IMR-90 (cell line): Measurements from ENCODE around the gene ANKRD16. TPM values are rescaled to one million over a fixed set of nuclear protein-coding genes. Genes with fewer than 3 reads are reported as not detected.

Source experiments
- ATAC-seq: fragments of 200-7000 bp; cut with Tn5 transposase; 2 replicates; pipeline ENCODE4 v1.9.1; 2020; ENCODE audit warnings: low read depth, mild to moderate bottlenecking, moderate library complexity
- BruUV-seq: library from RNA; stranded (reverse); fragments of 400-500 nt; replicated peaks from 2 replicates; lab custom pipeline; 2021; lab: Mats Ljungman, UMichigan
- CTCF ChIA-PET: fragments of 300-600 bp; formaldehyde crosslinking; extraction: SDS; loops from one replicate; lab custom pipeline; 2021; ENCODE audit warnings: antibody characterized with exemption; lab: Yijun Ruan, JAX
- POLR2A ChIA-PET: fragments of 300-600 bp; sonication (Branson Sonifier 250); formaldehyde crosslinking; loops from one replicate; lab custom pipeline; 2022; ENCODE audit warnings: antibody characterized with exemption; ENCODE audit not compliant: unreplicated experiment; lab: Charles Lee
- DNase-seq: peaks from one replicate; pipeline ENCODE4 v3.0.0; 2013
- H2AFZ ChIP-seq: replicated peaks from 2 replicates; pipeline ENCODE3; 2013; ENCODE audit warnings: low read length, mild to moderate bottlenecking; ENCODE audit not compliant: poor library complexity
- H2AK5ac ChIP-seq: 2 replicates; pipeline ENCODE4 v1.6.1; 2013; ENCODE audit warnings: low read depth, low read length, inconsistent platforms
- H2AK9ac ChIP-seq: replicated peaks from 2 replicates; pipeline ENCODE3; 2013; ENCODE audit warnings: mild to moderate bottlenecking, low read depth, low read length, moderate library complexity; ENCODE audit not compliant: poor library complexity
- H2BK120ac ChIP-seq: 2 replicates; pipeline ENCODE4 v1.6.1; 2013; ENCODE audit warnings: low read depth, low read length, inconsistent platforms
- H2BK15ac ChIP-seq: 3 replicates; pipeline ENCODE4 v1.6.1; 2013; ENCODE audit warnings: low read depth, low read length, inconsistent platforms
- H2BK20ac ChIP-seq: 2 replicates; pipeline ENCODE4 v1.6.1; 2013; ENCODE audit warnings: low read depth, mild to moderate bottlenecking, inconsistent platforms, low read length, moderate library complexity
- H2BK5ac ChIP-seq: 2 replicates; pipeline ENCODE4 v1.6.1; 2013; ENCODE audit warnings: mild to moderate bottlenecking, low read depth, low read length, inconsistent platforms; ENCODE audit not compliant: poor library complexity, severe bottlenecking
- H3K14ac ChIP-seq: replicated peaks from 2 replicates; pipeline ENCODE4 v1.6.1; 2013; ENCODE audit warnings: low read depth, low read length, inconsistent platforms
- H3K18ac ChIP-seq: 2 replicates; pipeline ENCODE4 v1.6.1; 2013; ENCODE audit warnings: low read depth, low read length, control low read depth
- H3K23ac ChIP-seq: 2 replicates; pipeline ENCODE4 v1.6.1; 2013; ENCODE audit warnings: low read depth, low read length, inconsistent platforms
- H3K27ac ChIP-seq: 2 replicates; pipeline ENCODE4 v1.5.1; 2013; ENCODE audit warnings: mild to moderate bottlenecking, control low read depth, low read length; ENCODE audit not compliant: insufficient read depth
- H3K27me3 ChIP-seq: 2 replicates; pipeline ENCODE4 v1.6.1; 2013; ENCODE audit warnings: low read length; ENCODE audit not compliant: control insufficient read depth, insufficient read depth
- H3K36me3 ChIP-seq: 2 replicates; pipeline ENCODE4 v1.6.1; 2013; ENCODE audit warnings: low read length, mixed read lengths; ENCODE audit not compliant: control insufficient read depth, insufficient read depth
- H3K4ac ChIP-seq: 2 replicates; pipeline ENCODE4 v1.6.1; 2013; ENCODE audit warnings: low read depth, low read length, inconsistent platforms
- H3K4me1 ChIP-seq: 2 replicates; pipeline ENCODE4 v1.6.1; 2013; ENCODE audit warnings: low read length, mixed read lengths; ENCODE audit not compliant: control insufficient read depth, insufficient read depth
- H3K4me2 ChIP-seq: 2 replicates; pipeline ENCODE4 v1.6.1; 2013; ENCODE audit warnings: low read depth, mild to moderate bottlenecking, control low read depth, low read length, moderate library complexity
- H3K4me3 ChIP-seq: 2 replicates; pipeline ENCODE4 v1.5.1; 2013; ENCODE audit warnings: low read depth, mild to moderate bottlenecking, control low read depth, low read length, moderate library complexity; ENCODE audit not compliant: insufficient read depth
- H3K56ac ChIP-seq: 2 replicates; pipeline ENCODE4 v1.6.1; 2013; ENCODE audit warnings: low read length, inconsistent platforms; ENCODE audit not compliant: insufficient read depth; ENCODE audit errors: extremely low read depth
- H3K79me1 ChIP-seq, 2 experiments: 2 replicates each; pipeline ENCODE4 v1.6.1; 2013; ENCODE audit warnings: low read length in 2 of 2, inconsistent platforms in 1 of 2, low read depth in 1 of 2
- H3K9ac ChIP-seq: 2 replicates; pipeline ENCODE4 v1.6.1; 2013; ENCODE audit warnings: low read depth, low read length, control low read depth
- H3K9me1 ChIP-seq: 2 replicates; pipeline ENCODE4 v1.6.1; 2013; ENCODE audit warnings: low read length, inconsistent platforms; ENCODE audit not compliant: insufficient read depth
- H3K9me3 ChIP-seq: 2 replicates; pipeline ENCODE4 v1.6.1; 2013; ENCODE audit warnings: low read length; ENCODE audit not compliant: control insufficient read depth, insufficient read depth
- H4K20me1 ChIP-seq: 2 replicates; pipeline ENCODE4 v1.6.1; 2013; ENCODE audit warnings: low read length, inconsistent platforms; ENCODE audit not compliant: insufficient read depth
- H4K5ac ChIP-seq: 2 replicates; pipeline ENCODE4 v1.6.1; 2013; ENCODE audit warnings: mild to moderate bottlenecking, low read depth, low read length, control low read depth
- H4K8ac ChIP-seq, 2 experiments: 2 replicates each; pipeline ENCODE4 v1.6.1; 2013; ENCODE audit warnings: low read depth in 2 of 2, low read length in 2 of 2, control low read depth in 1 of 2, inconsistent platforms in 1 of 2
- H4K91ac ChIP-seq: 2 replicates; pipeline ENCODE4 v1.6.1; 2013; ENCODE audit warnings: low read depth, low read length, inconsistent platforms; ENCODE audit not compliant: insufficient read depth
- CEBPB ChIP-seq: IDR thresholded peaks from 2 replicates; pipeline ENCODE4 v1.6.1; 2012; ENCODE audit warnings: low read depth, low read length, improper control_type of control experiment
- CHD1 ChIP-seq: IDR thresholded peaks from 2 replicates; pipeline ENCODE4 v1.6.1; 2012; ENCODE audit warnings: low read depth, low read length, improper control_type of control experiment
- CTCF ChIP-seq: conservative IDR thresholded peaks from 2 replicates; pipeline ENCODE4 v1.5.1; 2012; ENCODE audit warnings: mild to moderate bottlenecking, low read depth, low read length, improper control_type of control experiment
- FOS ChIP-seq: fragments of 150-350 bp; IDR thresholded peaks from 2 replicates; pipeline ENCODE4 v1.6.1; 2016; ENCODE audit warnings: low read depth, low read length
- MAFK ChIP-seq: IDR thresholded peaks from 2 replicates; pipeline ENCODE4 v1.6.1; 2012; ENCODE audit warnings: low read depth, low read length, improper control_type of control experiment
- MAZ ChIP-seq: IDR thresholded peaks from 2 replicates; pipeline ENCODE4 v1.6.1; 2012; ENCODE audit warnings: low read depth, mild to moderate bottlenecking, low read length, improper control_type of control experiment, moderate library complexity, borderline replicate concordance
- MXI1 ChIP-seq: IDR thresholded peaks from 2 replicates; pipeline ENCODE4 v1.6.1; 2012; ENCODE audit warnings: low read depth, mild to moderate bottlenecking, low read length, moderate library complexity, borderline replicate concordance
- NFE2L2 ChIP-seq: fragments of 150-350 bp; IDR thresholded peaks from 2 replicates; pipeline ENCODE4 v1.6.1; 2016; ENCODE audit warnings: low read depth, mild to moderate bottlenecking, low read length
- POLR2A ChIP-seq: IDR thresholded peaks from 2 replicates; pipeline ENCODE4 v1.6.1; 2012; ENCODE audit warnings: mild to moderate bottlenecking, low read depth, low read length
- RAD21 ChIP-seq: IDR thresholded peaks from 2 replicates; pipeline ENCODE4 v1.6.1; 2012; ENCODE audit warnings: low read length, improper control_type of control experiment
- RCOR1 ChIP-seq: IDR thresholded peaks from 2 replicates; pipeline ENCODE4 v1.6.1; 2012; ENCODE audit warnings: mild to moderate bottlenecking, low read length, improper control_type of control experiment; ENCODE audit not compliant: insufficient replicate concordance
- RFX5 ChIP-seq: IDR thresholded peaks from 2 replicates; pipeline ENCODE4 v1.8.0; 2012; ENCODE audit warnings: low read depth, mild to moderate bottlenecking, low read length, moderate library complexity
- SMC3 ChIP-seq: fragments of 150-350 bp; IDR thresholded peaks from 2 replicates; pipeline ENCODE4 v1.6.1; 2016; ENCODE audit warnings: low read depth, mild to moderate bottlenecking, antibody characterized with exemption, low read length, moderate library complexity
- WGBS, 2 experiments: methylation state at CpG; one replicate each; pipeline versions ENCODE4 v1.1.5 to v1.1.7; 2013; ENCODE audit warnings: missing lambda C conversion rate in 2 of 2; ENCODE audit not compliant: insufficient read length in 1 of 2; ENCODE audit errors: extremely low coverage in 2 of 2; 5-methylcytosine and 5-hydroxymethylcytosine counted together
- dilution Hi-C: fragments of 300-500 bp; cut with HindIII; formaldehyde crosslinking; loops from one replicate; pipeline ENCODE4 v1.14.3; 2018; ENCODE audit warnings: low sequenced_read_pairs; ENCODE audit not compliant: unreplicated experiment
- in situ Hi-C: fragments of 300-500 bp; cut with MboI; formaldehyde crosslinking; loops from 3 replicates; pipeline ENCODE4 v1.14.3; 2019; ENCODE audit warnings: low sequenced_read_pairs, inconsistent platforms, mixed read lengths
- intact Hi-C: fragments of 100-400 bp; cut with micrococcal nuclease; formaldehyde crosslinking; loops from 2 replicates; pipeline ENCODE4 v1.10.0; 2022
- polyA plus RNA-seq, 3 experiments: library from polyadenylated mRNA; depleted of rRNA; stranded (reverse); fragments of >200 nt; gene quantifications; 2 replicates each; pipeline ENCODE4 v1.2.3, GENCODE V29; 2012; ENCODE audit warnings: low replicate concordance in 1 of 3
- total RNA-seq: library from RNA; depleted of rRNA; stranded (reverse); fragments of >200 nt; gene quantifications from 2 replicates; pipeline ENCODE4 v1.2.3, GENCODE V29; 2012
- TF ChIP-seq, protein P1 (sequence below): fragments of 150-350 bp; IDR thresholded peaks from 2 replicates; pipeline ENCODE4 v1.6.1; 2017; ENCODE audit warnings: mild to moderate bottlenecking, antibody characterized with exemption, low read length, low read depth
- TF ChIP-seq, protein P2 (sequence below): fragments of 150-350 bp; IDR thresholded peaks from 2 replicates; pipeline ENCODE4 v1.6.1; 2016; ENCODE audit warnings: low read depth, mild to moderate bottlenecking, low read length, moderate library complexity, borderline replicate concordance

The ANKRD16 gene
- total and polyA plus RNA-seq, 2 of the 4 experiments (the other 2 are of a cell fraction): 5.1 to 5.7 TPM

DNA sequence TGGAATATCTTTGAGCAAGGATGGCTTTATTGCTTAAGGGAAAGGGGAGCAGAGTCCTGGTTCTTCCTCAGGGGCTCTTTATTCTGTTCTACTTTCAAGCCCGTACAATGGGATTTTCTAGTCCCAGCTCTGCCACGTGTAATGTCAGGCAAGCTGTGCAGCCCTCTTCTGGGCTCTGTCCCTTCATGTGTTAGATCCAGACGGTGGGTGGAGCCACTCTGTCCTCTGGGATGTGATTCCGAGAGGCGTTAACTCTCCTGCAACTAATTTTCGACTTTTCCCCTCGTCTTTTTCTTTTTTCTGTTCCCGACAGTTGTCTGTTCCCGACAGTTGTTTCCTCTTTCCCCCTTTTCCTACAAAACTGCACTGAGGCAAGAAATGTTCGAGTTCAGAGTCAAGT is 35.2 kb upstream of the ANKRD16 start:
- no peaks in the 10 kb centered on the region for H3K27me3 ChIP-seq
- no peak overlapping the region for H3K23ac ChIP-seq
- no peak overlapping the region for H2BK20ac ChIP-seq
- no peak overlapping the region for H3K14ac ChIP-seq
- no peak overlapping the region for H2BK15ac ChIP-seq
- TF ChIP-seq, protein P1, sequence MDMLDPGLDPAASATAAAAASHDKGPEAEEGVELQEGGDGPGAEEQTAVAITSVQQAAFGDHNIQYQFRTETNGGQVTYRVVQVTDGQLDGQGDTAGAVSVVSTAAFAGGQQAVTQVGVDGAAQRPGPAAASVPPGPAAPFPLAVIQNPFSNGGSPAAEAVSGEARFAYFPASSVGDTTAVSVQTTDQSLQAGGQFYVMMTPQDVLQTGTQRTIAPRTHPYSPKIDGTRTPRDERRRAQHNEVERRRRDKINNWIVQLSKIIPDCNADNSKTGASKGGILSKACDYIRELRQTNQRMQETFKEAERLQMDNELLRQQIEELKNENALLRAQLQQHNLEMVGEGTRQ: no peak
- TF ChIP-seq MAZ (no peak), MAFK (no peak), SMC3 (no peak), RFX5 (no peak), RAD21 (no peak), NFE2L2 (no peak), FOS (no peak), POLR2A (no peak), MXI1 (no peak), CTCF (no peak), CHD1 (no peak), CEBPB (no peak), RCOR1 (no peak)
- TF ChIP-seq, protein P2, sequence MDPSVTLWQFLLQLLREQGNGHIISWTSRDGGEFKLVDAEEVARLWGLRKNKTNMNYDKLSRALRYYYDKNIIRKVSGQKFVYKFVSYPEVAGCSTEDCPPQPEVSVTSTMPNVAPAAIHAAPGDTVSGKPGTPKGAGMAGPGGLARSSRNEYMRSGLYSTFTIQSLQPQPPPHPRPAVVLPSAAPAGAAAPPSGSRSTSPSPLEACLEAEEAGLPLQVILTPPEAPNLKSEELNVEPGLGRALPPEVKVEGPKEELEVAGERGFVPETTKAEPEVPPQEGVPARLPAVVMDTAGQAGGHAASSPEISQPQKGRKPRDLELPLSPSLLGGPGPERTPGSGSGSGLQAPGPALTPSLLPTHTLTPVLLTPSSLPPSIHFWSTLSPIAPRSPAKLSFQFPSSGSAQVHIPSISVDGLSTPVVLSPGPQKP: no peak
- H3K4me1 ChIP-seq: peaks cover 14% of the 10 kb centered on the region
- dilution Hi-C loops (no loop called here), in situ Hi-C loops (no loop called here), intact Hi-C loops (loop anchor here (5.0 kb wide), 1 partner anchor 33 kb away; the partner anchor contains the start of gene FBH1)
- no peak overlapping the region for H2BK120ac ChIP-seq
- no peak overlapping the region for H3K4me3 ChIP-seq
- no peak overlapping the region for H3K4ac ChIP-seq
- no peak overlapping the region for H3K18ac ChIP-seq
- no peak overlapping the region for H4K5ac ChIP-seq
- no peak overlapping the region for H4K91ac ChIP-seq
- H3K27ac ChIP-seq: no peak overlapping the region
- H3K9me3 ChIP-seq: no peaks in the 10 kb centered on the region
- no peak overlapping the region for H3K56ac ChIP-seq
- H2AFZ ChIP-seq: no peak overlapping the region
- BruUV-seq: no TSS peak
- WGBS, 2 experiments: 91% methylated on average over 7 of the region's 10 CpGs; no CpG with 5 or more reads in 1 of the 2 experiments
- ATAC-seq (no peak), DNase-seq (no peak)
- no peak overlapping the region for H2BK5ac ChIP-seq
- no peak overlapping the region for H2AK9ac ChIP-seq
- H4K20me1 ChIP-seq: peaks cover 5% of the 10 kb centered on the region
- CTCF ChIA-PET: interaction anchor here (0.6 kb wide), 1 partner anchor 12 kb away, joined by 6 read pairs; no protein-coding TSS in a partner anchor
- H2AK5ac ChIP-seq: no peak overlapping the region
- peaks cover 70% of the 10 kb centered on the region for H3K36me3 ChIP-seq
- H3K79me1 ChIP-seq: peaks cover 14 to 19% of the 10 kb centered on the region in 2 experiments; a peak in 3 of 4 replicates
- no peak overlapping the region for H4K8ac ChIP-seq
- H3K9ac ChIP-seq: no peak overlapping the region
- no peak overlapping the region for H3K4me2 ChIP-seq
- POLR2A ChIA-PET: no interaction called here
- peaks cover 10% of the 10 kb centered on the region for H3K9me1 ChIP-seq
